NK-92 (cell line): ENCODE data around the gene MVB12A.

Experiments used
- DNase-seq: peaks from one replicate; lab custom pipeline; 2025; ENCODE audit not compliant: unreplicated experiment; lab: John Stamatoyannopoulos, UW

The MVB12A gene

GRCh38 chr19:17441241-17442021, 21.6 kb downstream of the MVB12A start:
- DNase-seq: no peak

- DNase-seq: no peak
Observed at GRCh38 chr19:17445526-17446165, 25.8 kb downstream of the MVB12A start.

GRCh38 chr19:17447704-17448130, 27.9 kb downstream of the MVB12A start:
- DNase-seq: no peak

GRCh38 chr19:17448131-17448967, 28.5 kb downstream of the MVB12A start, which contains the start of gene TMEM221:
Gene TMEM221 (minus strand): TSS chr19:17448668. CDS start chr19:17448462, 206 bp downstream.
- DNase-seq: no peak

GRCh38 chr19:17450264-17451075, 30.6 kb downstream of the MVB12A start:
- no peak for DNase-seq

- DNase-seq: no peak
Observed at GRCh38 chr19:17451820-17452219, 32.0 kb downstream of the MVB12A start.

GRCh38 chr19:17454576-17455071, 34.8 kb downstream of the MVB12A start:
- no peak for DNase-seq

- no peak for DNase-seq
Observed at GRCh38 chr19:17455308-17456123, 35.7 kb downstream of the MVB12A start.

- no peak for DNase-seq
Observed at GRCh38 chr19:17456127-17456526, 36.3 kb downstream of the MVB12A start.

GRCh38 chr19:17457616-17458015, 37.8 kb downstream of the MVB12A start:
- DNase-seq: no peak

GRCh38 chr19:17458970-17459369, 39.1 kb downstream of the MVB12A start:
- no peak for DNase-seq

- DNase-seq: no peak
Observed at GRCh38 chr19:17460372-17461230, 40.8 kb downstream of the MVB12A start, which contains the start of gene NXNL1. Gene NXNL1 (minus strand): TSS chr19:17460926. CDS start chr19:17460869, 57 bp downstream.

- no peak for DNase-seq
Observed at GRCh38 chr19:17466487-17466850, 46.6 kb downstream of the MVB12A start.

GRCh38 chr19:17467471-17468301, 47.8 kb downstream of the MVB12A start:
- no peak for DNase-seq

- no peak for DNase-seq
Observed at GRCh38 chr19:17468302-17469091, 48.6 kb downstream of the MVB12A start.

GRCh38 chr19:17469092-17469480, 49.2 kb downstream of the MVB12A start:
- no peak for DNase-seq

GRCh38 chr19:17469481-17470067, 49.7 kb downstream of the MVB12A start:
- DNase-seq: peak; percentile 72
